ENCODE data around the gene MALT1. TPM values are rescaled to one million over a fixed set of nuclear protein-coding genes. Genes with fewer than 3 reads are reported as not detected.

Gene MALT1
- total and polyA plus RNA-seq, 2 donors (not counting 1 experiment from before 2014, with no cell fraction given): 42.4 to 81.2 TPM

DNA sequence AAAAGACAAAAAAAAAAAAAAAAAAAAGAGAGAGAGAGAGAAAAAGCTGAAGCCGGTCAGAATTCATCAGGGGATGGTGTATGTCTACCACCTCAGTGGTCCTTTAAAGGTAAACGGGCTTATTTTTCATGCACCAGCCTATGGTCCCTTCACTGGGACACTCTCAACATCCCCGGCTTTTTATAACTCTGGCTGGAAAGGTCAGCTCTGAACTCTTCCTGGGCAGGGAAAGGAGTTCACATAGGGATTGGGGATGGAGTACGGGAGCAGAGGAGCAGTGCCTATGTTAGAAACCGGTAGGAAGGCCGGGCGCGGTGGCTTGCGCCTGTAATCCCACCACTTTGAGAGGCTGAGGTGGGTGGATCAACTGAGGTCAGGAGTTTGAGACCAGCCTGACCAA, 10.3 kb upstream of the MALT1 start:
- intact Hi-C loops (cut with micrococcal nuclease): no loop called here
- peak overlapping the region; percentile 83 for H3K27ac Mint-ChIP-seq
- TF ChIP-seq, protein P1, sequence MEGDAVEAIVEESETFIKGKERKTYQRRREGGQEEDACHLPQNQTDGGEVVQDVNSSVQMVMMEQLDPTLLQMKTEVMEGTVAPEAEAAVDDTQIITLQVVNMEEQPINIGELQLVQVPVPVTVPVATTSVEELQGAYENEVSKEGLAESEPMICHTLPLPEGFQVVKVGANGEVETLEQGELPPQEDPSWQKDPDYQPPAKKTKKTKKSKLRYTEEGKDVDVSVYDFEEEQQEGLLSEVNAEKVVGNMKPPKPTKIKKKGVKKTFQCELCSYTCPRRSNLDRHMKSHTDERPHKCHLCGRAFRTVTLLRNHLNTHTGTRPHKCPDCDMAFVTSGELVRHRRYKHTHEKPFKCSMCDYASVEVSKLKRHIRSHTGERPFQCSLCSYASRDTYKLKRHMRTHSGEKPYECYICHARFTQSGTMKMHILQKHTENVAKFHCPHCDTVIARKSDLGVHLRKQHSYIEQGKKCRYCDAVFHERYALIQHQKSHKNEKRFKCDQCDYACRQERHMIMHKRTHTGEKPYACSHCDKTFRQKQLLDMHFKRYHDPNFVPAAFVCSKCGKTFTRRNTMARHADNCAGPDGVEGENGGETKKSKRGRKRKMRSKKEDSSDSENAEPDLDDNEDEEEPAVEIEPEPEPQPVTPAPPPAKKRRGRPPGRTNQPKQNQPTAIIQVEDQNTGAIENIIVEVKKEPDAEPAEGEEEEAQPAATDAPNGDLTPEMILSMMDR (IDR thresholded peaks at IDR 0.05): no peak
- TF ChIP-seq EZH2 (IDR thresholded peaks at IDR 0.05; ENCODE audit: borderline replicate concordance, insufficient read depth, low read depth, low read length, poor library complexity, severe bottlenecking): no peak
- POLR2A ChIA-PET: interaction anchor here (1.2 kb wide), 1 partner anchor 10 kb away, joined by 8 read pairs; no protein-coding TSS in a partner anchor
- H3K9me3 Mint-ChIP-seq (ENCODE audit: insufficient read depth): no peaks in the 10 kb centered on the region
- peaks cover 0 to 3% (median 0%) of the 10 kb centered on the region in 3 donors for H3K9me3 ChIP-seq (ENCODE audit: control extremely low read depth in 1 of 3, control insufficient read depth in 2 of 3, insufficient read depth in 1 of 3, low read length in 2 of 3)
- peak overlapping the region; percentile 19 to 85 for H3K27ac ChIP-seq (ENCODE audit: low read length in 2 of 2)
- peak overlapping the region; percentile 79 for H3K4me3 Mint-ChIP-seq
- H3K36me3 ChIP-seq (replicated peaks in 1 of 2; ENCODE audit: control extremely low read depth in 1 of 2, control insufficient read depth in 1 of 2, extremely low read depth in 1 of 2, insufficient read depth in 2 of 2, low read length in 1 of 2): peaks cover 1 to 14% of the 10 kb centered on the region in 2 experiments
- H3K9ac ChIP-seq (ENCODE audit: low read length): no peak overlapping the region
- peak overlapping the region in 1 of 5 experiments; percentile 92 for H3K4me3 ChIP-seq (ENCODE audit: control extremely low read depth in 1 of 5, extremely low read depth in 1 of 5, insufficient read depth in 1 of 5, low read depth in 2 of 5, low read length in 4 of 5)
- WGBS (ENCODE audit: insufficient coverage): 100% methylated on average over 1 of the region's 9 CpGs
- H3K4me1 ChIP-seq (ENCODE audit: control insufficient read depth in 2 of 2, insufficient read depth in 2 of 2, low read length in 2 of 2): peaks cover 80 to 82% of the 10 kb centered on the region in 2 donors
- CTCF ChIA-PET: interaction anchor here (0.7 to 1.4 kb wide), 3 partner anchors 103 to 131 kb away, joined by 3 to 4 read pairs (median 4); no protein-coding TSS in a partner anchor
- H3K4me1 Mint-ChIP-seq: peaks cover 83% of the 10 kb centered on the region
- peaks cover 74% of the 10 kb centered on the region for H3K79me2 ChIP-seq (ENCODE audit: control insufficient read depth, insufficient read depth, low read length)
- H3K27me3 Mint-ChIP-seq: no peaks in the 10 kb centered on the region
- DNase-seq (no peak), ATAC-seq (ENCODE audit: low read depth) (no peak)
- H3K27me3 ChIP-seq (replicated peaks in 1 of 4; ENCODE audit: control extremely low read depth in 1 of 4, control insufficient read depth in 3 of 4, insufficient read depth in 4 of 4, low read length in 3 of 4): no peaks in the 10 kb centered on the region
- H3K4me2 ChIP-seq (replicated peaks; ENCODE audit: low read depth, low read length, poor library complexity, severe bottlenecking): peak overlapping the region; percentile 75
- no peaks in the 10 kb centered on the region for H4K20me1 ChIP-seq (ENCODE audit: control insufficient read depth, insufficient read depth, low read length, poor library complexity, severe bottlenecking)
- no peak overlapping the region for H2AFZ ChIP-seq (ENCODE audit: insufficient read depth, low read depth, low read length, poor library complexity, severe bottlenecking)

- Histone ChIP-seq H3K4me3 (ENCODE audit: control extremely low read depth in 1 of 5, extremely low read depth in 1 of 5, insufficient read depth in 1 of 5, low read depth in 2 of 5, low read length in 4 of 5) (peak overlapping the region in 1 of 5 experiments; percentile 43), H3K9ac (ENCODE audit: low read length) (peak overlapping the region; percentile 13), H2AFZ (ENCODE audit: insufficient read depth, low read depth, low read length, poor library complexity, severe bottlenecking) (no peak overlapping the region), H3K36me3 (replicated peaks in 1 of 2; ENCODE audit: control extremely low read depth in 1 of 2, control insufficient read depth in 1 of 2, extremely low read depth in 1 of 2, insufficient read depth in 2 of 2, low read length in 1 of 2) (peaks cover 1 to 14% of the 10 kb centered on the region in 2 experiments), H3K27me3 (replicated peaks in 1 of 4; ENCODE audit: control extremely low read depth in 1 of 4, control insufficient read depth in 3 of 4, insufficient read depth in 4 of 4, low read length in 3 of 4) (no peaks in the 10 kb centered on the region), H3K79me2 (ENCODE audit: control insufficient read depth, insufficient read depth, low read length) (peaks cover 75% of the 10 kb centered on the region), H3K4me1 (ENCODE audit: control insufficient read depth in 2 of 2, insufficient read depth in 2 of 2, low read length in 2 of 2) (peaks cover 78% of the 10 kb centered on the region in 2 donors), H3K9me3 (ENCODE audit: control extremely low read depth in 1 of 3, control insufficient read depth in 2 of 3, insufficient read depth in 1 of 3, low read length in 2 of 3) (no peaks in the 10 kb centered on the region), H3K27ac (ENCODE audit: low read length in 2 of 2) (peak overlapping the region in 1 of 2 donors; percentile 85), H4K20me1 (ENCODE audit: control insufficient read depth, insufficient read depth, low read length, poor library complexity, severe bottlenecking) (no peaks in the 10 kb centered on the region), H3K4me2 (replicated peaks; ENCODE audit: low read depth, low read length, poor library complexity, severe bottlenecking) (peak overlapping the region; percentile 54)
- DNase-seq: no peak
- ChIA-PET POLR2A (interaction anchor here (1.2 kb wide), 1 partner anchor 9 kb away, joined by 8 read pairs; no protein-coding TSS in a partner anchor), CTCF (interaction anchor here (0.6 to 1.4 kb wide), 3 partner anchors 37 to 131 kb away, joined by 3 to 4 read pairs (median 4); no protein-coding TSS in a partner anchor)
- no CpG with 5 or more reads among the region's 3 CpGs for WGBS (ENCODE audit: insufficient coverage)
- Mint-ChIP-seq H3K27ac (peak overlapping the region; percentile 66), H3K4me1 (peaks cover 82% of the 10 kb centered on the region), H3K27me3 (no peaks in the 10 kb centered on the region), H3K4me3 (peak overlapping the region; percentile 52), H3K9me3 (ENCODE audit: insufficient read depth) (no peaks in the 10 kb centered on the region)
- no peak for ATAC-seq (ENCODE audit: low read depth)
- TF ChIP-seq, protein P1 (IDR thresholded peaks at IDR 0.05): no peak
- no peak for TF ChIP-seq EZH2 (IDR thresholded peaks at IDR 0.05; ENCODE audit: borderline replicate concordance, insufficient read depth, low read depth, low read length, poor library complexity, severe bottlenecking)
- intact Hi-C loops (cut with micrococcal nuclease): no loop called here
These were observed 9.8 kb upstream of the MALT1 start for GRCh38 chr18:58661423-58661822.

All from B cell (primary cell).